ENCODE results near the gene MFGE8.
A peak's percentile ranks its signal among the peaks of the same experiment; 100 is the strongest.

MFGE8 gene

DNA sequence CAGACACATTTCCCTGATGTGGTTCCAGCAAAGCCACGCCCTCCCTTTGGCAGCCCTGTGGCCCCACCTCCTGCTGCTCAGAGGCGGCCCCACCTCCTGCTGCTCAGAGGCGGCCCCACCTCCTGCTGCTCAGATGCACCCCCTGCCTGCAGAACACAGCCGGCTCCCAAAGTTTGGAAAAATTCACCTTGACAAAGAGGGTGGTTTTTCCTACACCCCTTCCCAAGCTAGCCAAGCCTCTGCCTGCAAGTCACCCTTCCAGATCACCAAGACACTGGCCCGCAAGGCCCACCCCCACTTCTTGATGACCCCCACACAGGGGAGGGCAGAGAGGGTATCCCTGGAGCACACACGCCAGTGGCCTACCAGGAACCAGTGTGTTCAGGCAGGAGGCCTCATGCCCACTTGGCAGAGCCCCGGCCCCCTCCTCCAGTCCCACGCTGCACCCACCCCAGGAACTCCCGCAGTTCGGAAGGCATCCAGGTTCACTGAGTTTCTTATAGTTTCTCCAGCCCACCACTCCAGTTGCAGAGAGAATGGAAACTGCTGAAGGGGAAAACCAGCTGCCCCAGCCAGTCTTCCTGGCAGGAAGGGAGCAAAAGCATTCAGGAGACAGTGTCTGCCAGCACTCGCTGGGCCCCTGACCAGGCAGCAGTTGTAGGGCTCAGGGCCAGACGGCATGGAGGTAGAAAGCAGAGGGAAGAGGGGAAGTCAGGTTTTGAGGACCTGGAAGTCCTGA lies 15.6 kb downstream of the MFGE8 start:
- peak; percentile 50 for DNase-seq

GRCh38 chr15:88897142-88897455 lies 16.1 kb downstream of the MFGE8 start:
- DNase-seq, result no peak

DNA sequence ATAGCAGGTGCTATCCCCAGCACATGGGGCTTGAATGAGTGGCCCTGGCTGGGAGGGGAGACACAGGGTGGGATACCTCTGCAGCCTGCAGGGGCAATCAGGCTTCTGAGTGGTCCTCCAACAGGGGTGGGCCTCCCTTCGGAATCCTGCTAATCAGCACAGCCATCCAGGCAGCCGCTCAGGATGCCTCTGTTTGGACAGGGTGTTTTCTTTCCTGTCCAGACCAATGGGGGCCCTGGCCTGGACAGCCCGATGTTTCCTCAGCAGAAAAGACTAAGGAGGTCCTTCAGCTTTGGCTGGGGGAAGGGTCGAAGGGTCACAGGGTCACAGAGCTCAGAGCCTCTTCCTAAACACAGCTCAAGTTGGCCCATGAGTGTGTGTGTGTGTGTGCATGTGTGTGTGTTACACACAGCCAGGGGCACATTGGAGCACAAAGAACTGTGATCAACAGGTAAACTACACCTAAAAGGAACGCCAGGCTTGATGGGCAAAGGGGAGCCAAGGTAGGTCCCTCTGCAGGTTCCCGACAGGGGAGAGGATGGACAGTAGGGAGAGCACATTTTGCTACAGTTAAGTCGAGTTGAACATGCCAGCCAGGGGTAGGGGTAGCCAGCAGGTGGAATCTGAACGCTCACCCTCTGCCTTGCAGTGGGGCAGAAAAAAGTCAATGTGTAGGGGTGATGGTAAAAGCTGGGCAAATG lies 16.7 kb downstream of the MFGE8 start:
- DNase-seq, result no peak

DNA sequence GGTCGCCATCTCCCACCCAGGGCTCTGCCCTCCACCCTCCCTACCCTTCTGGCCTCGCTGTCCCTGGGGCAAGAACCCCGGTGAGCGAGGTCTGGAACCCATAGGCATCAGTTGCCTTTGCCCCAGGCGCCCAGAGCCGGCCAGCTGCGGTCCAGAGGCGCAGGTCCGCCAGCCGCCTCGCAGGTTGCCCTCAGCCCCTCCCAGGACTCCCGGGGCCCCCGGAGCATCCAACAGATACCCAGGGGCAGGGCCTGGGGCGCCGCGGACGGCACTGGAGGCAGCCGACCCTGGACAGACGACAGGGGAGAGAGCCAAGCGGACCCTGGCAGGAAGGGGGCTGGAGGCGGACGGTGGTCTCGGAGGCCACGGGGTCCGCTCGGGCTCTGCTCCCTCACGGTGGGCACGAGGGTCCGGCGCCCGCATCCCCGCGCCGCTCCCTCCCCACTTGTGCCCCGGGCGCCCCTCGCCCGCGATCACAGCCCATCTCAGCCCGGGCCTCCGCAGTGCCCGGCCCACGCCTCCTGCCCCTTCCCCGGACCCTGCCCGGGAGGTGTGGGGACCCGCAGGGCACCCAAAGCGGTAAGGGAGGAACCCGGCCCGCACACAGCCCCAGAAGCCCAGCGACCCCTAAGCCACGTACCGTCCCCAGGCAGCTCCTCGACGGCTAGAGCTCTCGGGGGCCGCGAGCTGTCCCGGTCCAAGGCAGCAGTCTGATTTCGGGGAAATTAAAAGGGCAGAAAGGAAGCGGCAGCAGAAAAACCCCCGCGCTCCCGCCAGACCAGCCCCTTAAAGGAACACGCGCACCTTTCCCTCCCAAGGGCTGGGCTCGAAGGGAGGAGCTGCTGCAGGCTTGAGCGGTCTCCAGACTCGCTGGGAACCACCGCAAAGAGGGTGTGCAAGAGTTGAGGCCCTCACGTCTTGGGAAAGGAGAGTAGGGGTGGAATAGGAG lies 18.1 kb downstream of the MFGE8 start, which contains the start of gene HAPLN3:
HAPLN3 (minus strand) TSS at position 726 of the 949 bp plus-strand sequence. CDS start 8,246 bp downstream, outside the sequence.
- no peak for DNase-seq

DNA sequence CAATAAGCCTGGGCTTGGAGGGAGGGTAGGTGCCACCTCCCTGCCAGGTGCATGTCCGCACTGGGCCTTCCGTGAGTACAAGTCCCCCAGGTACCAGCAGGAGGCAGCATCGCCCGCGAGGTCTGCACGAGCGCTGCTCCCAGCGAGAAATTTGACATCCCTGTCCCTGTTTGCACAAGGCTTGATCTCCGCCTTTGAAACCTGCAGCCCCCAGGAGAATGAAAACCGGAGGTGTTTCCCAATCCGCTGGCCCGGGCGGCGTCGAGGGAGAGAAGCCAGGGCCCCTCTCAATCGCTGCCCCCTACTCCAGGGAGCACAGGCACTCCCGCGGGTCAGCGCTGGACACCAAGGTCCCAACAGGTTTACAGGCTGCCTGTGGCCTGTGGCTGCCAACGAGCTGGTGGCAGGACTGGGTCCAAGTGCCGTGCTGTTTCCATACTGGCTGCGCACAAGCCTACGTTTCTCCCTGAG lies 18.8 kb downstream of the MFGE8 start:
- DNase-seq, result peak; percentile 20

DNA sequence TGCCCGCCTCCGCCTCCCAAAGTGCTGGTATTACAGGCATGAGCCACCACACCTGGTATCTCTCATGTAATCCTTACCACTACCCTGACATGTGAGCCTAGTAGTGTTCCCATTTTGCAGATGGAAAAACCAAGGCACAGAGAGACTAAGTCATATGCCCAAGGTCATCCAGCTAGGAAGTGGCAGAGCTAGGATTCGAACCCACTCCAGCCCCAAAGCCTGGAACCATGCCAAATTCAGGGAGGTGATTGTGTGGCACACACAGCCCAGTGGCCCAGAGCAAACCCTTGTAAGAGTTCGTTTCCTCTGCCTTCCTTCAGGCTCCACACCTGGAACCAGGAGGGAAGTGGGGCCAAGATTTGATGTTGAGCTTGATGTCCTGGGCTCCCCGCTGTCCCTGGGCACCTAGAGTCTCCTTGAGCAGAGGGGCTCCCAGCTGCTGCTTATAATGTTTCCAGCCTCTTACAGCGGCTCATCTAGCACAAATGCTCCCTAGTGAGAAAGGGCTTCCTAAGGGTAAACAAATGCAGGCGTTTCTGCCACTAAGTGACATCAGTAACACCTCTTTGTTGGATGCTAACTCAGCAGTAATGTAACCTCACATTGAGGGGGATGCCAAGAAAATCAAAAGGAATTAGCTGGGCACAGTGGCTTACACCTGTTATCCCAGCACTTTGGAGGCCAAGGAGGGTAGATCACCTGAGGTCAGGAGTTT lies 21.5 kb downstream of the MFGE8 start:
- DNase-seq, result no peak

GRCh38 chr15:88890495-88890894 lies 22.7 kb downstream of the MFGE8 start:
- no peak for DNase-seq

GRCh38 chr15:88888719-88889118 lies 24.5 kb downstream of the MFGE8 start:
- DNase-seq, result no peak

- DNase-seq, result no peak
Observed at GRCh38 chr15:88887068-88887580, 26.1 kb downstream of the MFGE8 start.

- no peak for DNase-seq
Observed at GRCh38 chr15:88882785-88883184, 30.4 kb downstream of the MFGE8 start.

- DNase-seq, result no peak
Observed at GRCh38 chr15:88881775-88882174, 31.4 kb downstream of the MFGE8 start.

- DNase-seq, result no peak
Observed at GRCh38 chr15:88880944-88881740, 32.0 kb downstream of the MFGE8 start.

GRCh38 chr15:88878720-88879184 lies 34.4 kb downstream of the MFGE8 start:
- peak; percentile 86 for DNase-seq

DNA sequence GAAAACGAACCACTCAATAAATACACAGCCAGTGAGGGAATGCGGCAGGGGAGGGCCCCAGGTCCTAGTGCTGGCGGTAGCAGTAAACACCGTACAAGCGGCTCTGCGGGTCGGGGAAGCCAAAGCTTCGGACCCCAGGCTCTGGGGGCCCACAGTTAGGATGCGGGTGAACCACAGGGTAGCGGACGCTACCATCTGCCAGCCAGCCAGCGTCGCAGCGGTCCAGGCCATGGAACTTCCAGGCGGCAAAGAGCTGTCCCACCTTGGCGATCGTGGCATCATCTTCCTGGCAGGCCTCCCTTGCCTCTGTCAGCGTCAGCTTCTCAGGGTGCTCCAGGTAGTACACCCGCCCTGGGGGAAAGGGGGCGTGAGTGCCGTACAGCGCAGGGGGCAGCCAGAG lies 35.3 kb downstream of the MFGE8 start:
- no peak for DNase-seq

DNA sequence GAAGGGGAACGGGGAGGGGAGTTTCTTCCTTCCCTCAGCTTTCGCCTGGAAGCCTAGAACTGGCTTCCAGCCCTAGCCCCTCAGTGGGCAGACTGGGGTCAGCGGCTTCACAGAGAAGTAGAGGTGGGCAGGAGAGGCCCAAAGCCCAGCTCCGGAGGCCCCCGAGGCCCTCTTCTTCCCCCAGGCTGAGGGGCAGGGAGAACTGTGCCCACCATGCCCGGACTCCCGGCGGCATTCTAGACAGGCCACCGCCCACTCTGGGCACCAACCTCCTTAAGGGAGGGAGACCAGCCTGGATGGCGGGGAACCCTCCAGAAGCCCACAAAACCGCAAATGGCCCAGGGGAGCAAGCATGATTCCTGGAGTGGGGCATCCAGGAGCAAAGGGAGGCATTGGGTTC lies 35.8 kb downstream of the MFGE8 start:
- no peak for DNase-seq

DNA sequence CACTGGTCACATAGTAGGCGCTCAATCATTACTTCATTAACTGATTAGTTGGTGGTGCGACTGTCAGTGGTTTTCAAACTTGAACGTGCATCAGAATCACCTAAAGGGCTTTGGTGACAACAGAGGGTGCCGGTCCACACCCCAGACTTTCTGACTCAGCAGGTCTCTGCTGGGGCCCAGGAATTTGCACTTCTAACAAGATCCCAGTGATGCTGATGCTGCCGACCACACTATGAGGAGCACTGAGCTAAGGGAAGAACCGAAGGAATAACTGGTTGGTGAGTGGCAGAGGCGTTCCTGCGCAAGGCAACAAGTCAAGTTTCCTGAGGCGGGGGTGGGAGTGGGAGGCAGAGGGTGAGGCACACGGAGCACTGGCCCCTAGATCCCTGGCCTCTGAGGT lies 36.6 kb downstream of the MFGE8 start:
- DNase-seq, result no peak

GRCh38 chr15:88874684-88875083 lies 38.5 kb downstream of the MFGE8 start:
- no peak for DNase-seq

DNA sequence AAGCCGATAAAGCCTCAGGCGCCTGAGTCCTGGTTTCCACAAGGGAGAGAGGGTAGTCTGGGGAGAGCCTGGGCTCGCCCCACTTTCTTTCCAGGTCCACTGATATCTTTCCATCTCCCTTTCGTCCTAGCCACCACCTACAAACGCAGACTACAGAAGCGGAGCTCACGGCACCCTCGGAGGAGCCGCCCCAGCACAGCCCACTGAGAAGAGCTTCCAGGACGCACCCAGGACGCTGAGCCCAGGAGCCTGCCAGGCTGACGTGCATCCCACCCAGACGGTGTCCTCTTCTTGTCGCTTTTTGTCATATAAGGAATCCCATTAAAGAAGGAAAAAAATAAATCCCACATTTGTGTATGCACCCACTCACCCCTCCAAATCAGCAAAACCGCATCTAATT lies 38.9 kb downstream of the MFGE8 start:
- no peak for DNase-seq

DNA sequence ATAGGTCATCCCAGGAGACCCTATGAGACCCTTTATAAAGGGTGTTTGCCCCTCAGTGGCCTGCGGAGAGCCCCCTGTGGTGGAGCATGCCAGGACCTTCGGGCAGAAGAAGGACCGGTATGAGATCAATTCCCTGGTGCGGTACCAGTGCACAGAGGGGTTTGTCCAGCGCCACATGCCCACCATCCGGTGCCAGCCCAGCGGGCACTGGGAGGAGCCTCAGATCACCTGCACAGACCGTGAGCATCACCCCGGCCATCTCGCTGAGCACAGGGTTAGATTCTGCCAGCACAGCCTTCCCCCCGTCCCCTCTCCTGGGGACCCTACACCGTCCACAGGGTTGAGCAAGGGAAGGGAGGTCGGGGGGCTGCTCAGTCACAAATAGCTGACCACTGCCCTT lies 39.4 kb downstream of the MFGE8 start:
- no peak for DNase-seq

DNA sequence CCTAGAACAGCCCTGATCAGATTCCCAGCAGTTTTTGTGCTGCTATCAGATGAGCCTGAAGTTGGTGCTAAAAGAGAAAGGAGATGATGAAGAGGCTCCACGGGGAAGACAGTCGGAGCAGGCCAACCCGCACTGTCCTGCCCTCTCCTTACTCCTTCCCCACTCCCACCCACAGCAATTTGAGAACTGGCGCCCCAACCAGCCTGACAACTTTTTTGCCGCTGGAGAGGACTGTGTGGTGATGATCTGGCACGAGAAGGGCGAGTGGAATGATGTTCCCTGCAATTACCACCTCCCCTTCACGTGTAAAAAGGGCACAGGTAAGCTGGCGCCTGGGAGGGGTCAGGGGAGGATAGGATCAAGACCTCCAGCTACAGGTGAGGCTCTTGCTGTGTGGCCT lies 40.5 kb downstream of the MFGE8 start:
- no peak for DNase-seq

DNA sequence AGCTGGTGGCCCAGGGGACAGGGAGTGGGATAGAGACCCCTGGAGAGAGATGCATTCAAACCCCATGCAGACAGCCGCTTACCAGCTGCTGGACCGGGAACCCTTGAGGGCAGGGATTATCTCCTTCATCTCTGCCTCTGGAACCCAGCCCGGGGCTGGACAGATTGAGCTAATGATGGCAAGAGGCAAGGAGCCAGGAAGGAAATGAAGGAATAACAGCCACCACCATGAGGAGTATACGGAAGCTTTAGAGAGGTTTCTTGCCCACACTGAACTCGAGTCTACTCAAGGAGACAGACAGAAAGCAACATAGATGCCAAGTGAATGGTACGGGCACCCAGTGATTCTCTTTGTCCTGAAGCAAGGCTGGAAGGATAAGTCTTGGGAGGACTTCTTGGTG lies 41.1 kb downstream of the MFGE8 start:
- DNase-seq, result no peak

DNA sequence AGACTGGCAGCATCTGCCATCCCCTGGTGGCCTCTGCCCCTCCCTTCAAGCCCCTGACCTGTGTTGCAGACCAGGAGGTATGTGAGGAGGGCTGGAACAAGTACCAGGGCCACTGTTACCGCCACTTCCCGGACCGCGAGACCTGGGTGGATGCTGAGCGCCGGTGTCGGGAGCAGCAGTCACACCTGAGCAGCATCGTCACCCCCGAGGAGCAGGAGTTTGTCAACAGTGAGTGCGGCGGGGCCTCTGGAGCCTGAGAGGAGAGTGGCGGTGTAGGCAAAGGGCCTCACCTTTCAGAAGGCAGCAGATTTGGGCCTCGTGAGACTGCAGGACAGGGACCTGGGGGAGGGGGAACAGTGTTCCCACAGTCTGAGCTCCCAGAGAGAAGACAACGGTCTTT lies 41.9 kb downstream of the MFGE8 start:
- DNase-seq, result no peak
